Endothelial cell of umbilical vein (primary cell): ENCODE results near the gene COPE.

Source experiments
- CTCF ChIP-seq, 2 donors: IDR thresholded peaks; 1 replicate in 1 of 2; 2 replicates in 1 of 2; pipeline ENCODE4 v1.5.1; 2011; ENCODE audit warnings: low read length in 2 of 2, mild to moderate bottlenecking in 2 of 2, moderate library complexity in 2 of 2, control low read depth in 1 of 2, inconsistent platforms in 1 of 2, low read depth in 1 of 2; ENCODE audit not compliant: insufficient read depth in 1 of 2; ENCODE audit errors: extremely low read depth in 1 of 2
- EZH2 ChIP-seq: IDR thresholded peaks from 2 replicates; pipeline ENCODE4 v1.6.1; 2012; ENCODE audit warnings: borderline replicate concordance, low read depth, mild to moderate bottlenecking, moderate library complexity, low read length, inconsistent platforms; ENCODE audit not compliant: severe bottlenecking
- FOS ChIP-seq: IDR thresholded peaks from 2 replicates; pipeline ENCODE4 v1.6.1; 2011; ENCODE audit warnings: mild to moderate bottlenecking, low read length, moderate library complexity, borderline replicate concordance; ENCODE audit not compliant: insufficient read depth
- JUN ChIP-seq: IDR thresholded peaks from 2 replicates; pipeline ENCODE4 v1.6.1; 2011; ENCODE audit warnings: borderline replicate concordance, low read depth; ENCODE audit not compliant: insufficient read length, insufficient read depth
- MAX ChIP-seq: IDR thresholded peaks from 2 replicates; pipeline ENCODE4 v1.6.1; 2011; ENCODE audit not compliant: insufficient read depth, insufficient read length
- MYC ChIP-seq: IDR thresholded peaks from one replicate; pipeline ENCODE4 v1.6.1; 2011; ENCODE audit warnings: mild to moderate bottlenecking, low read depth, low read length
- POLR2A ChIP-seq: IDR thresholded peaks from 2 replicates; pipeline ENCODE4 v1.6.1; 2012; ENCODE audit warnings: low read depth, mild to moderate bottlenecking, control low read depth, low read length
- POLR2AphosphoS5 ChIP-seq: IDR thresholded peaks from 2 replicates; pipeline ENCODE4 v1.6.1; 2012; ENCODE audit warnings: low read depth, mild to moderate bottlenecking, control low read depth, low read length, moderate library complexity; ENCODE audit not compliant: insufficient read depth

GRCh38 chr19:18901491-18901890 is 17.7 kb downstream of the COPE start:
- TF ChIP-seq EZH2 (no peak), CTCF (IDR thresholded peaks at IDR 0.05; ENCODE audit: extremely low read depth in 1 of 2, insufficient read depth in 1 of 2, low read depth in 1 of 2, low read length in 2 of 2) (no peak), POLR2AphosphoS5 (no peak), JUN (no peak), POLR2A (no peak), FOS (no peak), MYC (no peak), MAX (no peak)
